Measurements from ENCODE around the gene ZMYM3.

The ZMYM3 gene

DNA sequence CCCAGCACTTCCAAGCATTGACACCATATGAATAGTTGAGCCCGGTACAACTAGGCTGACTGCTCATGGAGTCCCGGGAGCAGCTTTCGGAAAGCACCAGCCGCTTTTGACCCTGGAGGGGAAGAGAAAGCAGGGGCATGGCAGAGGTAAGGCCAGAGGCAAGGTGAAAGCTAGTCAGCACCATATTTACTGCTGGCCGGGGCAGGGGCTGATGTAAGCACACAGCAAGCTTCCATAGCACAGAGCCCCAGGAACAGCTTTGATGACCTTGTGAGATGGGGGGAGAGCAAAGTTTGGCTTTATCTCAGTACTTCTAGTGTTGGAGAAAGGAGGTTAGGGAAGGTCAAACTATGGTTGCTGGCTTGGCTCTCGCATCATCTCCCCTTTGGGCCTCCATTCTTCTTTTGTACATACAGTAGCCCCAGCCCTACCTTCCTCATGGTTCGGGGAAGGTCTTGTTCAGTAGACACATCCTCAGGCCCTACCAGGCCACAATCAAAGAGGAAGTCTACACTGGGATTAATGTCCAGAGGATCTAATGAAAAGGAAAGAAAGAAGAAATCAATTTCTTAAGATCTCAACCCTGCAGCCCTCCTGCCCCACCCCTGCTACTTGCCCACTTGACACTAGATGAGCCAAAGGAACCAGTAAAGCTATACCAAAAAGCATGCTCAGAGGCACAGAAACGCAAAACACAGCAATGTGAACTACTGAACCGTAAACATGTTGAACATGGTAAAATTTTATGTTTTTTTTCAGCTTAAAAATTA lies 9.4 kb downstream of the ZMYM3 start:
- TF ChIP-seq NFIC (IDR thresholded peaks at IDR 0.05): no peak
- no peak for TF ChIP-seq YY1 (IDR thresholded peaks at IDR 0.05; ENCODE audit: low read depth)
- TF ChIP-seq, protein P1, sequence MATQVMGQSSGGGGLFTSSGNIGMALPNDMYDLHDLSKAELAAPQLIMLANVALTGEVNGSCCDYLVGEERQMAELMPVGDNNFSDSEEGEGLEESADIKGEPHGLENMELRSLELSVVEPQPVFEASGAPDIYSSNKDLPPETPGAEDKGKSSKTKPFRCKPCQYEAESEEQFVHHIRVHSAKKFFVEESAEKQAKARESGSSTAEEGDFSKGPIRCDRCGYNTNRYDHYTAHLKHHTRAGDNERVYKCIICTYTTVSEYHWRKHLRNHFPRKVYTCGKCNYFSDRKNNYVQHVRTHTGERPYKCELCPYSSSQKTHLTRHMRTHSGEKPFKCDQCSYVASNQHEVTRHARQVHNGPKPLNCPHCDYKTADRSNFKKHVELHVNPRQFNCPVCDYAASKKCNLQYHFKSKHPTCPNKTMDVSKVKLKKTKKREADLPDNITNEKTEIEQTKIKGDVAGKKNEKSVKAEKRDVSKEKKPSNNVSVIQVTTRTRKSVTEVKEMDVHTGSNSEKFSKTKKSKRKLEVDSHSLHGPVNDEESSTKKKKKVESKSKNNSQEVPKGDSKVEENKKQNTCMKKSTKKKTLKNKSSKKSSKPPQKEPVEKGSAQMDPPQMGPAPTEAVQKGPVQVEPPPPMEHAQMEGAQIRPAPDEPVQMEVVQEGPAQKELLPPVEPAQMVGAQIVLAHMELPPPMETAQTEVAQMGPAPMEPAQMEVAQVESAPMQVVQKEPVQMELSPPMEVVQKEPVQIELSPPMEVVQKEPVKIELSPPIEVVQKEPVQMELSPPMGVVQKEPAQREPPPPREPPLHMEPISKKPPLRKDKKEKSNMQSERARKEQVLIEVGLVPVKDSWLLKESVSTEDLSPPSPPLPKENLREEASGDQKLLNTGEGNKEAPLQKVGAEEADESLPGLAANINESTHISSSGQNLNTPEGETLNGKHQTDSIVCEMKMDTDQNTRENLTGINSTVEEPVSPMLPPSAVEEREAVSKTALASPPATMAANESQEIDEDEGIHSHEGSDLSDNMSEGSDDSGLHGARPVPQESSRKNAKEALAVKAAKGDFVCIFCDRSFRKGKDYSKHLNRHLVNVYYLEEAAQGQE (IDR thresholded peaks at IDR 0.05; ENCODE audit: low read depth): no peak
- TF ChIP-seq, protein P2, sequence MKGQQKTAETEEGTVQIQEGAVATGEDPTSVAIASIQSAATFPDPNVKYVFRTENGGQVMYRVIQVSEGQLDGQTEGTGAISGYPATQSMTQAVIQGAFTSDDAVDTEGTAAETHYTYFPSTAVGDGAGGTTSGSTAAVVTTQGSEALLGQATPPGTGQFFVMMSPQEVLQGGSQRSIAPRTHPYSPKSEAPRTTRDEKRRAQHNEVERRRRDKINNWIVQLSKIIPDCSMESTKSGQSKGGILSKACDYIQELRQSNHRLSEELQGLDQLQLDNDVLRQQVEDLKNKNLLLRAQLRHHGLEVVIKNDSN (IDR thresholded peaks at IDR 0.05): no peak
- no peak for TF ChIP-seq TEAD4 (IDR thresholded peaks at IDR 0.05)
- no peak for TF ChIP-seq EGR1 (IDR thresholded peaks at IDR 0.05)
- no peak for TF ChIP-seq EP300 (IDR thresholded peaks at IDR 0.05; ENCODE audit: borderline replicate concordance)
- TF ChIP-seq, protein P3, sequence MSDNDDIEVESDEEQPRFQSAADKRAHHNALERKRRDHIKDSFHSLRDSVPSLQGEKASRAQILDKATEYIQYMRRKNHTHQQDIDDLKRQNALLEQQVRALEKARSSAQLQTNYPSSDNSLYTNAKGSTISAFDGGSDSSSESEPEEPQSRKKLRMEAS (IDR thresholded peaks at IDR 0.05): no peak

DNA sequence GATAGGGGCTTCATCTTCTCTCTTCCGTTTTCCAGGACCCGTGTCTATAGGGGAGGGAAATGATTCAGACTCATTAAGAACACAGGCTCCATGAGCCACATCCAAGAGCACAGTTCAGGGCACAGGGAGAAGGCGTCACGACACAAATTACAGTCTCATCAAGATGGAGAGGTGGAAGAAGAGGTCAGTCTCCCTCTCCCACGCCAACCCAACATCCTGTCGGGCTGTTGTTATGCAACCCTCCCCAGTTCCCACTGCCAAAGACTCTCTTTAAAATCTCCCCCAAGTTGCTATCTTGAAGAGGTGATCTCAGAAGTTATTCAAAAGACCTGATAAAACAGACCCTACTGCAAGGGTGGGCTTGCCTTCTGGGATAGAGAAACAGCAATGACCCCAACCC lies 12.6 kb downstream of the ZMYM3 start:
- TF ChIP-seq, protein P3 (IDR thresholded peaks at IDR 0.05): no peak
- TF ChIP-seq RAD21 (IDR thresholded peaks at IDR 0.05; ENCODE audit: low read depth): no peak
- no peak for TF ChIP-seq ZBTB7A (IDR thresholded peaks at IDR 0.05; ENCODE audit: low read depth)
- no peak for TF ChIP-seq FOXM1 (IDR thresholded peaks at IDR 0.05; ENCODE audit: borderline replicate concordance, low read depth)
- TF ChIP-seq CREB1 (IDR thresholded peaks at IDR 0.05; ENCODE audit: low read depth): no peak
- no peak for TF ChIP-seq YY1 (IDR thresholded peaks at IDR 0.05; ENCODE audit: low read depth)
- TF ChIP-seq, protein P1 (IDR thresholded peaks at IDR 0.05; ENCODE audit: low read depth): no peak
- TF ChIP-seq TCF12 (IDR thresholded peaks at IDR 0.05; ENCODE audit: low read depth): no peak
- TF ChIP-seq, protein P2 (IDR thresholded peaks at IDR 0.05): no peak
- no peak for TF ChIP-seq EGR1 (IDR thresholded peaks at IDR 0.05)
- TF ChIP-seq EP300 (IDR thresholded peaks at IDR 0.05; ENCODE audit: borderline replicate concordance): no peak

DNA sequence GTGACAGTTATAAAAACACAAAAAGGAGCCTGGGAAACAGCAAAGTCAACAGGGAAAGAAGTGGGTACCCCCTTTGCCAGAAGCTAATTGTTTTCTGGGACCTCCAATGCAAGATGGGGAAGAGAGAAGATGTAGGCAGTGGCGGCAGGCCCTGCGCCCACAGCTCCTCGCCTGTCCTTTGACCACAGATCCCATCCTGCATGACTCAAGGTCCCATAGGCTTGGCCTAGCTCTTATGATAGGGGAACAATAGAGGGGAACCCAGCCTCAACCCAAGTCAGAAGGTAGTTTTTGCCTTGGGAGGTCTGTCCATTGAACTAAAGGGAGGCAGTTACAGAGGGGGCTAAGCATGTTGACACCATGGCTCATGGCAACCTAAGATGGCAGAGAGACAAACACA lies 14.2 kb downstream of the ZMYM3 start:
- no peak for TF ChIP-seq FOXM1 (IDR thresholded peaks at IDR 0.05; ENCODE audit: borderline replicate concordance, low read depth)
- no peak for TF ChIP-seq CREB1 (IDR thresholded peaks at IDR 0.05; ENCODE audit: low read depth)
- TF ChIP-seq, protein P1 (IDR thresholded peaks at IDR 0.05; ENCODE audit: low read depth): no peak
- TF ChIP-seq CEBPB (IDR thresholded peaks at IDR 0.05): no peak
- TF ChIP-seq YY1 (IDR thresholded peaks at IDR 0.05; ENCODE audit: low read depth): no peak
- TF ChIP-seq EGR1 (IDR thresholded peaks at IDR 0.05): no peak
- TF ChIP-seq, protein P2 (IDR thresholded peaks at IDR 0.05): no peak
- TF ChIP-seq, protein P3 (IDR thresholded peaks at IDR 0.05): no peak
- TF ChIP-seq RAD21 (IDR thresholded peaks at IDR 0.05; ENCODE audit: low read depth): no peak
- TF ChIP-seq TAF1 (IDR thresholded peaks at IDR 0.05; ENCODE audit: low read depth): no peak
- TF ChIP-seq NFIC (IDR thresholded peaks at IDR 0.05): no peak
- no peak for TF ChIP-seq EP300 (IDR thresholded peaks at IDR 0.05; ENCODE audit: borderline replicate concordance)
- no peak for TF ChIP-seq TCF12 (IDR thresholded peaks at IDR 0.05; ENCODE audit: low read depth)
- TF ChIP-seq ZBTB7A (IDR thresholded peaks at IDR 0.05; ENCODE audit: low read depth): no peak
- TF ChIP-seq TEAD4 (IDR thresholded peaks at IDR 0.05): no peak
